PC-9 (cell line): ENCODE measurements around the gene SPESP1. TPM values are rescaled to one million over a fixed set of nuclear protein-coding genes. Genes with fewer than 3 reads are reported as not detected.
"Not testable (repeated sequence)": the region's sequence is repeated elsewhere in the genome, so short reads cannot be mapped to it uniquely, and the experiment has no call there.

Experiments used
- BruUV-seq: library from RNA; stranded (reverse); fragments of 400-500 nt; replicated peaks from 2 replicates; lab custom pipeline; 2021; lab: Mats Ljungman, UMichigan
- CTCF ChIA-PET: fragments of 300-600 bp; sonication (Branson Sonifier 250); formaldehyde crosslinking; loops from one replicate; lab custom pipeline; 2022; ENCODE audit warnings: antibody characterized with exemption; lab: Charles Lee
- POLR2A ChIA-PET: fragments of 300-600 bp; sonication (Branson Sonifier 250); formaldehyde crosslinking; loops from one replicate; lab custom pipeline; 2022; ENCODE audit warnings: antibody characterized with exemption; ENCODE audit not compliant: unreplicated experiment; lab: Charles Lee
- DNase-seq, 2 experiments: peaks; one replicate each; pipeline versions ENCODE4 v3.0.0 to v3.0.0-alpha.2; 2015 to 2022; ENCODE audit warnings: mixed read lengths in 1 of 2
- H2AFZ ChIP-seq: fragments of 200-600 bp; sonication (generic); 2 replicates; pipeline ENCODE4 v1.8.1; 2017; ENCODE audit warnings: antibody characterized with exemption
- H3F3A ChIP-seq: fragments of 200-600 bp; sonication (generic); 2 replicates; pipeline ENCODE4 v1.8.1; 2017; ENCODE audit warnings: antibody characterized with exemption, mild to moderate bottlenecking, low read depth; ENCODE audit not compliant: insufficient read depth
- H3K27ac ChIP-seq: fragments of 200-600 bp; sonication (generic); 2 replicates; pipeline ENCODE4 v1.6.1; 2016; ENCODE audit warnings: mixed run types
- H3K27me3 ChIP-seq: fragments of 200-600 bp; sonication (generic); 2 replicates; pipeline ENCODE4 v1.6.1; 2016; ENCODE audit warnings: low read depth, mixed run types; ENCODE audit not compliant: insufficient read depth
- H3K36me3 ChIP-seq: fragments of 200-600 bp; sonication (generic); 2 replicates; pipeline ENCODE4 v1.6.1; 2016; ENCODE audit warnings: low read depth, mixed run types
- H3K4me1 ChIP-seq: fragments of 200-600 bp; sonication (generic); replicated peaks from 2 replicates; pipeline ENCODE4 v1.6.1; 2016; ENCODE audit warnings: mixed run types; ENCODE audit not compliant: insufficient read depth
- H3K4me2 ChIP-seq: fragments of 200-600 bp; sonication (generic); 2 replicates; pipeline ENCODE4 v1.6.1; 2017; ENCODE audit warnings: mixed run types
- H3K4me3 ChIP-seq: fragments of 200-600 bp; sonication (generic); 2 replicates; pipeline ENCODE4 v1.6.1; 2016; ENCODE audit warnings: mixed run types
- H3K79me2 ChIP-seq: fragments of 200-600 bp; sonication (generic); 2 replicates; pipeline ENCODE4 v1.6.1; 2017; ENCODE audit warnings: low read depth, mixed run types
- H3K9me2 ChIP-seq: fragments of 200-600 bp; sonication (generic); 2 replicates; pipeline ENCODE4 v1.8.1; 2017; ENCODE audit warnings: mild to moderate bottlenecking; ENCODE audit not compliant: insufficient read depth
- H3K9me3 ChIP-seq: fragments of 200-600 bp; sonication (generic); 2 replicates; pipeline ENCODE4 v1.8.1; 2016; ENCODE audit warnings: low read depth; ENCODE audit not compliant: insufficient read depth
- H4K20me1 ChIP-seq: fragments of 200-600 bp; sonication (generic); 2 replicates; pipeline ENCODE4 v1.8.1; 2017; ENCODE audit not compliant: insufficient read depth
- CTCF ChIP-seq: fragments of 200-600 bp; sonication (generic); conservative IDR thresholded peaks from 2 replicates; pipeline ENCODE4 v1.6.1; 2017; ENCODE audit warnings: mixed run types, antibody characterized with exemption, mild to moderate bottlenecking, moderate library complexity
- EZH2 ChIP-seq: fragments of 200-600 bp; sonication (generic); IDR thresholded peaks from 2 replicates; pipeline ENCODE4 v1.8.0; 2017; ENCODE audit warnings: antibody characterized with exemption, low read depth
- intact Hi-C: fragments of 100-400 bp; cut with micrococcal nuclease; formaldehyde crosslinking; loops from one replicate; pipeline ENCODE4 v1.10.0; 2022; ENCODE audit not compliant: unreplicated experiment
- total RNA-seq: library from RNA; stranded (reverse); gene quantifications from 2 replicates; pipeline ENCODE4 v1.2.3, GENCODE V29; 2021

The SPESP1 gene
- total RNA-seq, 1 experiment from 2014 or later = not detected

GRCh38 chr15:68957696-68958095, 27.4 kb downstream of the SPESP1 start:
- no peaks in the 10 kb centered on the region for H3K9me2 ChIP-seq
- no peaks in the 10 kb centered on the region for H3F3A ChIP-seq
- H3K36me3 ChIP-seq = no peaks in the 10 kb centered on the region
- H4K20me1 ChIP-seq = no peaks in the 10 kb centered on the region
- ChIA-PET POLR2A (no interaction called here), CTCF (no interaction called here)
- no peak overlapping the region for H3K27ac ChIP-seq
- intact Hi-C loops = no loop called here
- H3K4me3 ChIP-seq = no peak overlapping the region
- no peak overlapping the region for H3K4me2 ChIP-seq
- no TSS peak for BruUV-seq
- H3K27me3 ChIP-seq = no peaks in the 10 kb centered on the region
- no peaks in the 10 kb centered on the region for H3K9me3 ChIP-seq
- no peaks in the 10 kb centered on the region for H3K79me2 ChIP-seq
- no peak for DNase-seq
- H3K4me1 ChIP-seq = no peaks in the 10 kb centered on the region
- no peak overlapping the region for H2AFZ ChIP-seq
- TF ChIP-seq EZH2 (no peak), CTCF (no peak)

- no peaks in the 10 kb centered on the region for H3K9me2 ChIP-seq
- CTCF ChIA-PET = interaction anchor here (0.6 kb wide), 1 partner anchor 80 kb away, joined by 5 read pairs; no protein-coding TSS in a partner anchor
- BruUV-seq = no TSS peak
- no peaks in the 10 kb centered on the region for H3K36me3 ChIP-seq
- H3K9me3 ChIP-seq = no peaks in the 10 kb centered on the region
- H3K4me1 ChIP-seq = no peaks in the 10 kb centered on the region
- no peaks in the 10 kb centered on the region for H3K27me3 ChIP-seq
- TF ChIP-seq CTCF (no peak), EZH2 (no peak)
- H3F3A ChIP-seq = no peaks in the 10 kb centered on the region
- no peak overlapping the region for H3K4me2 ChIP-seq
- H3K27ac ChIP-seq = no peak overlapping the region
- no peaks in the 10 kb centered on the region for H4K20me1 ChIP-seq
- no peak overlapping the region for H3K4me3 ChIP-seq
- intact Hi-C loops = no loop called here
- no peak overlapping the region for H2AFZ ChIP-seq
- no peak for DNase-seq
- POLR2A ChIA-PET = no interaction called here
- H3K79me2 ChIP-seq = no peaks in the 10 kb centered on the region
Measured at GRCh38 chr15:68958597-68958996, 28.3 kb downstream of the SPESP1 start.

- BruUV-seq = no TSS peak
- intact Hi-C loops = no loop called here
Measured at GRCh38 chr15:68962465-68962864, 32.1 kb downstream of the SPESP1 start.

GRCh38 chr15:68963719-68964118, 33.4 kb downstream of the SPESP1 start:
- H3K79me2 ChIP-seq, H3K4me2 ChIP-seq, H3K9me2 ChIP-seq, intact Hi-C loops, H3K4me1 ChIP-seq, H3K4me3 ChIP-seq, CTCF ChIA-PET, BruUV-seq, DNase-seq, H3K27me3 ChIP-seq, H2AFZ ChIP-seq, H3K9me3 ChIP-seq, POLR2A ChIA-PET, H3K36me3 ChIP-seq, H3F3A ChIP-seq, H3K27ac ChIP-seq, H4K20me1 ChIP-seq: not testable (repeated sequence)

More at GRCh38 chr15:68962465-68962864, 32.1 kb downstream of the SPESP1 start:
- H3K27ac ChIP-seq = no peak overlapping the region
- H3K79me2 ChIP-seq = no peaks in the 10 kb centered on the region
- CTCF ChIA-PET = interaction anchor here (0.6 kb wide), 1 partner anchor 402 kb away, joined by 7 read pairs; no protein-coding TSS in a partner anchor
- no peak for DNase-seq
- H4K20me1 ChIP-seq = no peaks in the 10 kb centered on the region
- no peak overlapping the region for H3K4me3 ChIP-seq
- no peak overlapping the region for H3K4me2 ChIP-seq
- no peaks in the 10 kb centered on the region for H3F3A ChIP-seq
- POLR2A ChIA-PET = no interaction called here
- H3K9me2 ChIP-seq = no peaks in the 10 kb centered on the region
- H3K27me3 ChIP-seq = no peaks in the 10 kb centered on the region
- H2AFZ ChIP-seq = no peak overlapping the region
- TF ChIP-seq CTCF (no peak), EZH2 (no peak)
- H3K9me3 ChIP-seq = no peaks in the 10 kb centered on the region
- H3K36me3 ChIP-seq = no peaks in the 10 kb centered on the region
- no peaks in the 10 kb centered on the region for H3K4me1 ChIP-seq
